NCI-H2171 treated with DMSO at 0.1 percent for 48 hours (cell line): ENCODE data around the gene CDCA7.

ENCODE experiments used
- DNase-seq: peaks from one replicate; lab custom pipeline; 2025; lab: John Stamatoyannopoulos, UW

CDCA7 gene

DNA sequence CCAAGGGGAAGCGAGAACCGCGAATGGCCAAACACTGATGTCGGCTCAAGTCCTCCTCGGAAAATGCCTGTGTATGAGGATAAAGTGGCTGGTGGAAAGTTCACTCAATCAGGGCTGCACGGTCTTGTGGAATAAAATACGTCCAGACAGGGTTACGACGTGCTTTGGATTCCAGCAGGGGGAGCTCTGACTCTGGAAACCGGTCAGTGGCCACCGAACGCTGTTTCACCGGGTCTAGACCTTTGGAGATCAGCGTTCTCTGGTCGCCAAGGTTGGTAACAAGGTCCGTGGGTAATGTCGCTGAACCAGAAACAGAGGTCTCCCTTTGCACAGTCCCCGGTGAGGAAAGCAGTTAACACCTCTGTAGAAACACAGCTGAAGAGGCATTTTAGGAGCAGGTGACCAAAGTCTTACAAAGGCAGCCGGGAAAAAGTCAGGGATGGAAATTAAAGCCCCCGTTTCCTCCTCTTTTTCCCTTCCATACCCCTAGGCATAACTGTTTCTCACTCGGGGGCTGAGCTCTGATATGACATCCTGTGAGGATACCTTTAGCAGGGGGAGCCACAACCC, 47.8 kb downstream of the CDCA7 start:
- DNase-seq, result peak; percentile 94

DNA sequence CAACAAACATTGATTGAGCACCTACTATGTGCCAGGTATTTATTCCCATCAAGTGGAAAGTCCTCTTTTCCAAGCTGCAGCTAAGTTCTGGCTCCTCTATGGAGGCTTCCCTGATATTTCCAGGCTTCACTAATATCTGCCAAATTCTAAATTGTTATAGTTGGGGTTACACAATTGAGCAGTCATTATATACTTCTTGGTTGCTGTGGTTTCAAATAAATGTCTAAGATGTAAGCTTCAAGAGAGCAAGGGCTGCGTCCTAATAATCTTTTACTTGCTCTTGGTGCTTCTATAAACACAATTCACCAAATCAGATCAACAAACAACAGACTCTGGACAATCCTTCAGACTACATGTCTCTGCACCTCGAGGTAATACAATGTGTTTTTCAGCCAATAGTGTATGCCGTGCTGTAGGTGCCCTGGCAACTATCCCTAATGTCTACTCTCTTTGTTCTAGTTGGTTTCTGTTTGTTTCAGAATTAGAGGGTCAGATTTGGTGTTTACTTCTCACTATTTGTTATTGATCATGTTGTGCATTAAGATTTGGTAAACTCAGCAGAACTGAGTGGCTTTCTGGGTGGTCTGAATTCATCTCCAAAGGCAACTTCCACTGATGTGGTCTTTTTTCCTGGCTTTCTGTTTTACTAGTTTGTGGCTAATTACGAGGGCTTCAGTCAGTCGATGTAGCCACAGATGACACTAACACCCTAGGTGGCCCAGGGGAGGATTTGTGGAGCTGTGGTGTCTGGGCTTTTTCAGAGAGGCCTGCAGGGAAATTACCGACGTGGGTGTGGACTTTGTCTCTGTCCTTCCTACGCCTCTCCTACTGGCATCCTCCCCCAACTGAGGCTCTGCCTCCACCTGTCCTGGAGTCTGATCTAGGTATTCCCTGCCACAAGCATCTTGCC, 50.4 kb downstream of the CDCA7 start:
- DNase-seq, result no peak

DNA sequence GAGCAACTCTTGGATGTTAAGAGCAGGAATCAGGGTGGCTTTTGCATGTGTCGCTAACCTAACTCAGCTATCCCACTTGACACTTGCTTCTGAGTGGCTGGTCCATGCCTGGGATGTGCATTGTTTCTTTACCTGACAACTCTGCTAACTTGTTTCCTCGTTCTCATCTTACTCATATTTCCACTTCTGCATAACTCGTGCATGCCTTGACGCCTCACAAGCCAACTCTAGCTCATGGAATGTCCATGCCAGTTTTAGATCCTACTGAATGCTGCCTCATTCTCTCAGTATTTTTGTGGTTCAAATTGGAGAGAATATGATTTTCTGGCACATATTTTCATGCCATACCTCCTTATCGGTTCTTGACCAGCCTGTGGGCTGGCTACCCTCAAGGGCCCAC, 52.5 kb downstream of the CDCA7 start:
- DNase-seq, result no peak

DNA sequence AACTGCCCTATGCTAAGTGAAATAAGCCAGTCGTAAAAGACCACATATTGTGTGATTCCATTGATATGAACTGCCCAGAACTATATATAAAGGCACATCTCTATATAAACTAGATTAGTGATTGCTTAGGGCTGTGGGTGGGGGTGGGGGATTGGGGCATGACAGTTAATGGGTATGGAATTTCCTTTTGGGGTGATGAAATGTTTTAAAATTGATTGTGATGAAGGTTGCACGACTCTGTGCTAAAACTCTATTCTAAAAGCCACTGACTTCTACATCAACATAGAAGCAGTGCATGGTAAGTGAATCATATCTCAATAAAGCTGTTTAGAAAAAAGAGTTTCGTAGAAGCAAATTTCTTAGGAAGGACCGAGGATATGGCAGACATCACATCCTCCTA, 53.0 kb downstream of the CDCA7 start:
- DNase-seq, result no peak

DNA sequence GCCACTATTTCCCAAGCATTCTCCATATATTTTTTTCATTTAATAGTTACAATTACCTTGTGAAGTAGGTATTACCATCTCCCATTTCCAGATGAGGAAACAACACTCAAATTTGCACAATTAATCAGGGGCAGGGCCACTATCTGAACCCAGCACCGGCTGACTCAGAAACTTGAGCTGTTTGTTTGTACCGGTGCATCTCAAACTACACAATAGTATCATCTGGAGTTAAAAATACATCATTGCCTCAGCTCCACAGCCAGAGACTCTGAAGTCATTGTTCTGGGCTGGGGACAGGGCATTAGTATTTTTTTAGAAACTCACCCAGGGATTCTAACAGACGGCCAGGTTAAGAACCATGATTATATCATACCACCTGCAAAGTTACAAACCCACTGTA, 55.9 kb downstream of the CDCA7 start:
- DNase-seq, result peak; percentile 89

DNA sequence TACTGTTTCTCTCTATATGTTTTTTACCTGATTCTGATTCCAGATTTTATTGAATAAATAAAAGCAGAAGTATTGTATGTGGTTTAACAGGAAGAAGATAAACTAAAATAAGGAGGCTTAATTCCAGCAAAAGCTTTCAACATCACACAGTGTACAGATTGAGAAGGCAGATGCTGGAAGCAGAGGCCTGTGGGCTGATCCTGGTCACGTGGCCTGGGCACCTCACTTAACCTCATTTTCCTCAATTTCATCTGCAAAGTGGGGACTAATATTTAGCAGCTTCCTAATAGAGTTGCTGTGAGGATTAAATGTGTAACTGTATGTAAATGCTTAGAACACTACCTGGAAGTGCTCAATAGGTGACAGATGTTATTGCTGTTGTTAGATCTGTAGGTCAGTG, 58.0 kb downstream of the CDCA7 start:
- peak; percentile 82 for DNase-seq

DNA sequence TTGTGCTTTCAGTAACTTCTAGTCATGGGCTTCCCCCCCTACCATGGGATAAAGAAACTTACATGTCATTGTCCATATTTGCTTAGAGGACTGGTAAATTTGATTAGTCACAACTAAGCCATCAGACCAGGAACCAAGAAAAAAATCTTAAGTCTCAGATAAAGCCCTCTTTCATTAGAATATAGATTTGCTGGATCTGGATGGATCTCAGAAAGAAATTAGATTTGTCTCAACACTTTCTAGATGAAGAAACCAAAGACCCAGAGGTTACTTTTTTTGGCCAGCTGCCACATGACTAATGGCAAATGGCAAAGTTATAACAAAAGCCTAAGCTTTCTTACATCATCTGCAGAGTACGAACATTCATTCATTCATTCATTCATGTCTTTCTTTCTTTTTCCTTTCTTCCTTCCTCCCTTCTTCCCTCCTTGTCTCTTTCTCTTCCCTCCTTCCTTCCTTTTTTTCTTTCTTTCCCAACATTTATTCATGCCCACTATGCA, 60.2 kb downstream of the CDCA7 start:
- peak; percentile 92 for DNase-seq

DNA sequence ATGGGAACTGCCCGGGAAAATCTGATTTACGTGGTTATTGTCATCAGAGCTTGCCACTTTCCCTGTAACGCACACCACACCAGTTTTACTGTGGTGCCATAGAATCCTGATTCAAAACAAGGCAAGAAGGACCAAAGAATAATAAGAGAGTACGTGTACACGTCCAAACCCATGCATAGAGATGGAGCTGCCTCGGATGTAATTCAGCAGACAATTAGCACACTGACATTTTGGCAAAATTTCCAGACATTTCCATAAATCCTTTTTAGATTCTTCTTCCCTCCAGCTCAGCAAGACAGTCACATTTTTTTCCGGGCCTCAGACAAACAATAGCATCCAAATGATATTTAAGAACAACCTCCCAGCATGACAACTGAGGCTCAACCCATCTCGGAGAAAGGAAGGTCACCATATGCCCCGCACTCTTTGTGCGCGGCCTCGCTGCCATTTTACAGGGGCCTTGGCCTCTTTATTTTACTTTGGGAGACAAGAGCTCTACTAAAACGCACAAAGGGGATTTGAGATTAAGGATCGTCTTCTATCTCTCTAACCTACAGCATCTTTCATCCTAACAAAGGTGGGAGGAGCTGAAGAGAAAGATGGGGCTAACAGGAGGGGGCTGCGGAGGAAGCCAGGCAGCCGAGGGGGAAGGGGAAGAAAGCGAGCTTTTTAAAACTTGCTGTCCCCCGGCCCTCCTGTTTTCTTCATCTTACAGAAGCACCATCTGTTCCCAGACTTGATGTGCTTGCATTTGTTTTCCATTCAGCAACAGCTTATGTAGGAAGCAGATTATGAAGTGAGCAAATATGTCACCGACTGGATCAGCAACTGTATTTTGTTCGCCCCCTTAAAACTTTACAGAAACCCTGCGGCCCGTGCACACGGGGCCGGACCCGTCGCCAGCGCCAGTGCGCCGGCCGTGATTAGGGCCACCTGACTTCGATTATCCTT, 61.0 kb downstream of the CDCA7 start:
- DNase-seq, result peak; percentile 93

DNA sequence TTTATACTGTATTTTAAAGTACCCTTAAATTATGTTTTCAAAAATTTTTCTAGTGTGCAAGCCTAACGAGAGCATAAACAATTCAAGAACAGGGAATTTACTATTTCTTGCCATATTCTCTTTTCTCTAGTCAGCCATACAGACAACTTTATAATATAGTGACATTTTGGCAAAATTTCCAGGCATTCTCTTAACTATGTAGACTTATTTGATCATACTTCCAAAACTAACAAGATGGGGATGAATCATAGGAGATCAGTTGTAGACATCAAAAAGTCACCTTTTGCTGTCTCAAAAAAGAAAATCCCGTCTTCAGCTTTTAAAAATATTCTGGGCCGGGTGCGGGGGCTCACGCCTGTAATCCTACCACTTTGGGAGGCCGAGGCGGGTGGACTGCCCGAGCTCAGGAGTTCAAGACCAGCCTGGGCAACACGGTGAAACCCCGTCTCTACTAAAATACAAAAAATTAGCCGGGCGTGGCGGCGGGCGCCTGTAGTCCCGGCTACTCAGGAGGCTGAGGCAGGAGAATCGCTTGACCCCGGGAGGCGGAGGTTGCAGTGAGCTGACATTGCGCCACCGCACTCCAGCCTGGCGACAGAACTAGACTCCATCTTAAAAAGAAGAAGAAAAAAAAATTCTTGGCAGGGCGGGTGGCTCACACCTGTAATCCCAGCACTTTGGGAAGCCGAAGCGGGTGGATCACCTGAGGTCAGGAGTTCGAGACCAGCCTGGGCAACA, 61.9 kb downstream of the CDCA7 start:
- peak; percentile 40 for DNase-seq

DNA sequence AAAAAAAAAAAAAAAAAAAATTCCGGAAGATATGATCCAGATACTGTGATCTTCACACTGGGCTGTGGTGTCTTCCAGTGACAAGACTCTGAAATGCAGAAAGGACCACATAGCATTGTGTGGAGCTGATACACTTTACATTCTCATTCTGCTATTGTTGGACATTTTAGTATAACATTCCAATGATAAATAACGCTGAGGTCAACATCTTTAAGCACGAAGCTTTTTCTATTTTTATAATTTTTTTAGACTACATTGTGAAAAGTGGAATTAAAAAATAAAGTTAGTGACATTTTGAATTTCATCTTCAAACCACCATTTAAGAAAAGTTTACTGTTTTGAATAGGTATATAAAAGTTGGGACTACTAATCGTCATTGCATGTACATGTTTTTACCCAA, 62.7 kb downstream of the CDCA7 start:
- DNase-seq, result no peak

DNA sequence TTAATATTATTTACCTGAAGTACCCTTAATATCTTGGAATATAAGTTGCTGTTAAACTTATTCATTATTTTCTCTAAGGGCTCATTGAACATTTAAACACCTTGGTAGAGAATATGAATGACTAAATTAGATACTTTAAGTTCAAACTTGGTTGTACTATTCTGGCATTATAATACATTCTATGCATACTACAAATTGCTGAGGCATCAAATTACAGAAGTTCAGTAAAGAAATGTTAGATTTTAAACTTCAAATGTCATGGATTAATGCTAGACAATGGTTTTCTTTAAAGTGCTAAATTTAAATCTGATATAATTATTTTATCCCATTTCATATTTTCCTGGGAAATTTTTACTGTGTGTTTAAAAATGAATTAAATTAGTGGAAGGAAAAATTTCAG, 63.1 kb downstream of the CDCA7 start:
- DNase-seq, result no peak
